Posterior vena cava (tissue), 2 donors: ENCODE data around the gene CWC25. TPM values are rescaled to one million over a fixed set of nuclear protein-coding genes. Genes with fewer than 3 reads are reported as not detected.
"Not testable (repeated sequence)": the region's sequence is repeated elsewhere in the genome, so short reads cannot be mapped to it uniquely, and the experiment has no call there.

ENCODE experiments used
- DNase-seq: peaks from one replicate; pipeline ENCODE4 v3.0.0-alpha.2; 2020; ENCODE audit warnings: low spot score
- intact Hi-C, 2 donors: fragments of 100-400 bp; cut with DNase I; formaldehyde crosslinking; loops; one replicate each; pipeline versions ENCODE4 v1.14.1 to v1.14.2; 2022 to 2023
- total RNA-seq, 2 donors: library from RNA; stranded (reverse); fragmentation: NEBNext Ultra II Directional; extraction: Animal tissue kit (Norgen Biotek cat#: 25700); gene quantifications; one replicate each; pipeline ENCODE4 v1.2.1, GENCODE V29; 2021
- donor health status: DM: yes; HTN: yes; CAD: no.
- donor health status: DM: yes; HTN: yes; CAD: no.

The CWC25 gene
- total RNA-seq, 2 donors from 2014 or later, result 13.6 to 14.9 TPM

- DNase-seq, intact Hi-C loops: not testable (repeated sequence)
Observed at GRCh38 chr17:38855101-38855714, 30.1 kb upstream of the CWC25 start.

- DNase-seq, result peak; percentile 98
- intact Hi-C loops, result no loop called here
Observed at GRCh38 chr17:38853292-38854219, 28.4 kb upstream of the CWC25 start, which contains the start of gene RPL23. Gene RPL23 (minus strand): TSS chr17:38853721. CDS start chr17:38853710, 11 bp downstream.

- intact Hi-C loops, result no loop called here
- DNase-seq, result no peak
Observed at GRCh38 chr17:38852771-38853291, 27.7 kb upstream of the CWC25 start.

GRCh38 chr17:38851434-38851833, 26.3 kb upstream of the CWC25 start:
- no peak for DNase-seq
- intact Hi-C loops, result no loop called here

GRCh38 chr17:38850374-38850773, 25.3 kb upstream of the CWC25 start:
- intact Hi-C loops, result no loop called here
- DNase-seq, result no peak

- intact Hi-C loops, result no loop called here
- DNase-seq, result no peak
Observed at GRCh38 chr17:38848939-38849605, 24.0 kb upstream of the CWC25 start.

GRCh38 chr17:38848557-38848891, 23.4 kb upstream of the CWC25 start:
- DNase-seq, result no peak
- intact Hi-C loops, result no loop called here

GRCh38 chr17:38844261-38844757, 19.2 kb upstream of the CWC25 start:
- DNase-seq, result no peak
- intact Hi-C loops, result no loop called here

- intact Hi-C loops, result no loop called here
- DNase-seq, result no peak
Observed at GRCh38 chr17:38825762-38826247, 684 bp upstream of the CWC25 start.

- intact Hi-C loops, result no loop called here
- DNase-seq, result no peak
Observed at GRCh38 chr17:38815576-38816193, 9.4 kb downstream of the CWC25 start.

- intact Hi-C loops, result no loop called here
- DNase-seq, result no peak
Observed at GRCh38 chr17:38809828-38810227, 15.3 kb downstream of the CWC25 start.

GRCh38 chr17:38800237-38800760, 24.8 kb downstream of the CWC25 start:
- DNase-seq, result no peak
- intact Hi-C loops, result no loop called here

GRCh38 chr17:38799501-38800236, 25.5 kb downstream of the CWC25 start, which contains the start of gene PIP4K2B:
Gene PIP4K2B (minus strand): TSS chr17:38799556. CDS start chr17:38799424, 132 bp downstream.
- peak; percentile 98 for DNase-seq
- intact Hi-C loops, result no loop called here

GRCh38 chr17:38798614-38799500, 26.3 kb downstream of the CWC25 start:
- intact Hi-C loops, result no loop called here
- DNase-seq, result peak; percentile 84

- no peak for DNase-seq
- intact Hi-C loops, result no loop called here
Observed at GRCh38 chr17:38797828-38798227, 27.3 kb downstream of the CWC25 start.

GRCh38 chr17:38797158-38797490, 28.0 kb downstream of the CWC25 start:
- intact Hi-C loops, result no loop called here
- no peak for DNase-seq

- DNase-seq, result no peak
- intact Hi-C loops, result no loop called here
Observed at GRCh38 chr17:38796451-38797157, 28.5 kb downstream of the CWC25 start.
